CD4-positive, alpha-beta T cell treated with Interleukin-2 at 100 ng/mL for 4 hours (primary cell): ENCODE data around the gene ARSG.
A peak's percentile ranks its signal among the peaks of the same experiment; 100 is the strongest.
"Not testable (repeated sequence)": the region's sequence is repeated elsewhere in the genome, so short reads cannot be mapped to it uniquely, and the experiment has no call there.

Experiments
- DNase-seq: peaks from one replicate; pipeline ENCODE4 v3.0.0-alpha.2; 2020; ENCODE audit warnings: low spot score

Gene ARSG

GRCh38 chr17:68277807-68278206 is 13.5 kb upstream of the ARSG start:
- no peak for DNase-seq

DNA sequence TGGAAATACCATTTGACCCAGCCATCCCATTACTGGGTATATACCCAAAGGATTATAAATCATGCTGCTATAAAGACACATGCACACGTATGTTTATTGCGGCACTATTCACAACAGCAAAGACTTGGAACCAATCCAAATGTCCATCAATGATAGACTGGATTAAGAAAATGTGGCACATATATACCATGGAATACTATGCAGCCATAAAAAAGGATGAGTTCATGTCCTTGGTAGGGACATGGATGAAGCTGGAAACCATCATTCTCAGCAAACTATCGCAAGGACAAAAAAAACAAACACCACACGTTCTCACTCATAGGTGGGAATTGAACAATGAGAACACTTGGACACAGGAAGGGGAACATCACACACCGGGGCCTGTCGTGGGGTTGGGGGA is 9.3 kb upstream of the ARSG start:
- DNase-seq = not testable (repeated sequence)

DNA sequence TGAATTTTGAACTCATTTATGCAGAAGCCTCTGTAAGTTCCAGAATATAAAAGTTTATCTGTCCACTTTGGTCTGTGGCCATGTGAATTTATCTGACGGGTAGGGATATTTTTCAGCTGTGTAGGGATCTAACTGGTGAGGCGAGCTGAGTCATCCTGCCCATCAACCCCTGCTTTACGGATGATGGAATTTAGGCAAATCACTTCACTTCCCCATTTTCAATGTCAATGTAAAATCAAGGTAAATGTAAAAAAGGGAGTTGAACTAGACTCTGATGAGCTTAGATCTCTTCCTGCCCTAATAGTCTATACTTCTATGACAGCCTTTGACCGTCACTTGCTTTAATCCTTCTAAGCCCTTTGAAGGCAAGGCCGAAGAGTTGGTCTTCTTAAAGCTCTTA is 2.9 kb upstream of the ARSG start:
- DNase-seq = no peak

GRCh38 chr17:68288804-68289203 is 2.5 kb upstream of the ARSG start:
- DNase-seq = peak; percentile 23

GRCh38 chr17:68289473-68289872 is 1.8 kb upstream of the ARSG start:
- DNase-seq = no peak

DNA sequence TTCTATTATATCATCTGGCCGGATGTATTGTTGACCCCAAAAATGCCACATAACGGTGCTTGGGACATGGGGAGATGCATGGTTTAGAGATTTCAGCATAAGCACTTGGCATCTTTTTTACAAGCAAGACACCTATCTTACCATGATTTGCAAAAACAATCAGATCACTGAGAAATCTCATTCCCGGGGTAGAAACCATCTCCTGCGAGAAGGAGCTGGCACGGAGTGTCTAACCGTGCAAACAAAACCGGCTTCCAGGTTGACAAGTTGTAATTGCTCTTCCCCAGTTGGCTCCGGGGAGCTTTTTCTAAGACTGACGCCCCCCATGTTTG is 1.4 kb upstream of the ARSG start:
- no peak for DNase-seq

GRCh38 chr17:68290268-68290954 is 884 bp upstream of the ARSG start:
- DNase-seq = peak; percentile 59

DNA sequence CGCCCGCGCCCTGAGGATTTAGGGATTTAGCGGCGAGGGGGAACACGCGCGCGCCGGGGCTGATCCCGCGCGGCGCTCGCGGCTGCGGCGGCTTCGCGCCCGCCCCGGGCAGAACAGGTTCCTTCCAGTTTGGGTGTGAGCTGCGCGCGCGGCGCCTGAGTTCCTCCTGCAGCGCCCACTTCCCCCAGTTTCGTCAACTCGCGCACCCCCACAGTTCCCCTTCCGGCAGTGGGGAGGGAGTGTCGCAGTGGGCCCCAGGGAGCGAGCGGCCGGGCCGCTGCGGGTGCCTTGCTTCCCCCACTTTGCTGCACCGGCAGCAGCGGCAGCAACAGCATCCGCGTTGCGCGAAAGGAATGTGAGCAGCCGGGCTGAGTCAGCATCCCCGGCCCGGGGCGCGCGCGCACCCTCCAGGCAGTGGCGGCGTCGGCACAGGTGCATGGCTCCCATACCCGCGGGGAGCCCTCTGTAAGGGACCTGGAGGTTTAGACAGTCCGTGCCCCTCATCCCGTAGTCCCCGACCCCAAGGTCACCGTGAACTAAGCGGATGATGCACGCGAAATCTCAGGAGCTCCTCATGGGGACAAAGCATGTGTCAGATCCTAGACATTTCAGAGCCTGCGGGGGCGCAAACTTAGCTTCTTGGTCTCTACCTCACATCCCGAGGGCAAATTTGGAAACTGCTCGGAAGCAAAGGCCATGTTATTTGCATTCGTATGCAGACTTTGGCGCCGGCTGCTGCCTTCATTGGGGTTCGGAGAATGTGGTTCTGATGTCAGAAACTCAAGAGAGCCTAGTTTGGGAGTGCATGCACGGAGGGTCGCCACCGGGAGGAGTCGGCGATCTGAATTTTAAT is 767 bp downstream of the ARSG start:
- DNase-seq = peak; percentile 93

DNA sequence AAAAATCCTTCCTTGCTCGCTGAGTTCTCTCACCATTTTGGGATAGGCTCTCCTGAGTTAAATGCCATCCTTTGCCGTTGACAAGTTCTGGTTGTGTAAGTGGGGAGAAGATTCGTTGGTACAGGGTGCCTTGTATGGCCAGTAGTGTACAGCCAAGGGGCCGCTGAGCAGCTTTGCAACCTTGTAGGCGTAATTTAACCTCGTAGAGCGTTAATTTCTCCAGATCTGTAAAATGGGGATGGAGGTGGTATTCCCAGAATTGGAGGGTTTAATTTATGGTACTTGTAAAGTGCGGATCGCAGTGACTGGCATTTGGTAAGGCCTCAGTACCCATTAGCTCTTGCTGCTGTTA is 1.4 kb downstream of the ARSG start:
- DNase-seq = no peak

DNA sequence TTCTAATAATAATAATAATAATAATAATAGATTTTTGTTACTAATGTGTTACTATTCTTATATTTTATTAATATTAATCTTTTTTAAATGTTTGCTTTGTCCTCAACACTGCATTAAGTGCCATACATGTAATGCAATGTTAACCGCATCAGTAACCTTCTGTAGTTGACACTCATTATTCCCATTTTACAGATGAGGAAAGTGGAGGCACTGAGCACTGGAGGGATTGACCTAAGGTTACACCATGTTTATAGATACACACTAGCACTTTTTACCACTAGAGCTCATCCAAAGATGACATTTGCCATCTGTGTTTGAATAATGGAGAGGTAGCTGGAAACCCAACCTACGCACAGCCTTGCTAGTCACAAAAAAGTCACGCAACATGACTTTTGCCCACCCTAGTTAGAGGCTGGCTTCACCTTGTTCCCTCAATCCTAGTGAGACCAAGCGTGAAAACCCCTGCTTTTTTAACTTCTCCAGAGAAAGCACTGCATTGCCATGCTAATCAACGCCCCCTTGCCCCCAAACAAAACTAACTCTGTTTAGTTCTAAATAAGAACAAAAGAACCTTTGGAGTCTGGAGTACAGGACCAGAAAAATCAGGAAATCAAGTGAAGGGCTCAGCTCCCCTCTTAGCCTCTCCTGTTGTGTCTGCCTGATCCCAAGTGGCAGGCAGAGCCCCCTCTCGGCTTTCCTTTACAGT is 2.3 kb downstream of the ARSG start:
- DNase-seq = no peak

- DNase-seq = no peak
Observed at GRCh38 chr17:68294196-68294555, 2.9 kb downstream of the ARSG start.

DNA sequence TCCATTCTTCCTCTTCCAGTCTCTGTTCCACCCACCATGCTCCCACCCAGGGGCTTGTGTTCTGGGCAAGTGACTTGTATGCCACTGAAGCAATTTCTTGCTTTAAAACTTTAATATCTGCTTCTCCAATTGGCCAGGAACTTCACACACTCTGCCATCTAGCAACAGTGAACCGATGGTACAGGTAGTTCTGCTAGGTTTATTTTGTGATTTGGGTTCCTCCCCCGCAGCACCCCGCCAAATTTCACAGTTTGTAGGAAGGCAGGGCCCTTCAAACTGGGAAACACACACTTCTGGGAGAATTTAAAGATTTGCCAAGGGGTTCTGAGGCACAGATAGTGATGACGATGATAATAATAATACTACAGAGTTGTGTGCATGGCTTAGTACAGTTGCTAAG is 3.3 kb downstream of the ARSG start:
- no peak for DNase-seq

DNA sequence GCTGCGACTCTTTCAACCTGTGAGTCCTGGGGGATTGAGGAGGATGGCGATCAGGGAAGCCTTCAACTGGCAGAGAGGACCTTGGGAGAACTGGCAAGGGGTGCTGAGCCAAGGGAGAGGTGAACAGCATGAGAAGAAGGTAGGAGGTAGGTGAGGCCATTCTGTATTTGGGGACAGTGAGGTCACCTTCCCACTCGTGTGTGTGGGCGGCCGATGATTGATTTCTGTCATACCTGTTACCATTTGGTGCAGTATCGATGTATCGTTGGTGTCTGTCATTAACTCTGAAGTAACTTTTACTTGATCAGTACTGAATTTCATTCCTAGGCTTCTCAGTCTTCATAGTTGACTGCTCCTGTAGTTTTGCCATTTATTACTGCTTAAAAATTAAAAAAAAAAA is 3.8 kb downstream of the ARSG start:
- no peak for DNase-seq

- DNase-seq = peak; percentile 71
Observed at GRCh38 chr17:68296217-68297191, 5.2 kb downstream of the ARSG start.

- no peak for DNase-seq
Observed at GRCh38 chr17:68297195-68297594, 5.9 kb downstream of the ARSG start.

GRCh38 chr17:68298601-68299000 is 7.3 kb downstream of the ARSG start:
- DNase-seq = no peak

- no peak for DNase-seq
Observed at GRCh38 chr17:68299817-68300216, 8.5 kb downstream of the ARSG start.

DNA sequence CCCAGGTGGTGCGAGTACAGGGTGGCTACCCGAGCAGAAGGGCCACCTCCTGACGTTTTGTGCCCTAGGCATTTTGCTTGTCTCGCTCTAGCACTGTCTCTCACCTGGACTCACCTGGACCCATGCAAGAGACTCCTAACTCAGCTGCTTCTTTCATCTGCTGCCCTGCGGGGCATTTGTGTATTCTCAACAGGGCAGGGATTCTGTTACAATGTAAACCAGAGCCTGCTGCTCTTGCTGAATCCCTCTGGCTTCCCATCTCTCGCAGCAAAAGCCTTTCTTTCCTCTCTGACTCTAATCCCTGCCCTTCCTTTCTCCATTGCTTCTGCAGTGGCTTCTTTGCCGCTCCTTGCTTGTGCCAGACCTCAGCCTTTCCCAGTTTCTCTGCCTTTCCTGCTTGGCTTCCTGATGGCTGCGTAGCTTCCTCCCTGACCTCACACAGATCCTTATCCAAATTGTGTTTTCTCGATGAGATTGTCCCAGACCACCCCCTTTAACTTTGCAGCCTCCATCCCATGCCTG is 10.2 kb downstream of the ARSG start:
- no peak for DNase-seq

- DNase-seq = no peak
Observed at GRCh38 chr17:68302066-68302564, 10.8 kb downstream of the ARSG start.

DNA sequence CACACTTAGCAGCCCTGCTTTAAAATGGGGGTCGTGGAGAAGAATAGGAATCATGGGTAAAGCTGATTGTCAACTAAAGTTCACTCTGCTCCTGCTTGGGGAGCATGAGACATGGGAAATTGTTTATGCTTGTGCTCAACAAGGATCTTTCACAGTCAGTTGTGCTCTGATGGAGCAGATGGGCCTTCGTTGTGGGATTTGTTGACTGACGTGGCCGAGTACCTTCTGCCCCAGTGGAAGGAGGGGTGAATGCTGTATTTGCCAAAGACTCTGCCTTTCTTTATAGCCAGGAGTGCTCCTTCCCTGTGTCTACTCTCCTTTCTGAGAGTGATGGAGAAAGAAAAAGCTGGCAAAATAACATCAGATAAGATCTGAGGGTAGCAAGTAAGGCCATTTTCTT is 11.4 kb downstream of the ARSG start:
- no peak for DNase-seq

- DNase-seq = no peak
Observed at GRCh38 chr17:68304706-68305105, 13.4 kb downstream of the ARSG start.

DNA sequence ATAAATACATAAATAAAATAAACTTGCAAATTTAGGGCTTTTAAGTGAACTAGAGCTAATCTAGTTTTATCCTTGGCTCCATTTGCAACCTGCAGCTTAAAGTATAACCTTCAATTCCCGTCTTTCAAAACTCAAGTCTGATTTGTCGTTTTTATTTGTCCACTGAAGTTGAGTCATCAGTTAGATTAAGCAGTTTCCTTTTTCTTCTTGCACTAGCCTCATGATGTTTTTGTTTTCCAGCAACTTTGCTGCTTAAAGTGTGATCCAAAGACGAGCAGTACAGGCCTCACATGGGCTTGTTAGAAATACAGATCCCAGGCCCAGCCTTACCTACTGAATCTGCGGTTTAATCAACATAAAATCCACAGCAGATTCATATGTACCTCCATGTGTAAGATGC is 13.8 kb downstream of the ARSG start:
- DNase-seq = no peak
